Thyroid gland (tissue), 4 donors: ENCODE measurements around the gene RGS19. TPM values are rescaled to one million over a fixed set of nuclear protein-coding genes. Genes with fewer than 3 reads are reported as not detected.

Experiments
- DNase-seq, 2 donors: peaks; one replicate each; pipeline ENCODE4 v3.0.0-alpha.2; 2019
- H3K27ac ChIP-seq, 3 donors: fragments of 200-600 bp; sonication (generic); 1 replicate in 2 of 3; 2 replicates in 1 of 3; pipeline ENCODE4 v1.5.1; 2016 to 2019; ENCODE audit warnings: mild to moderate bottlenecking in 1 of 3, moderate library complexity in 1 of 3
- H3K27me3 ChIP-seq: fragments of 200-600 bp; sonication (generic); one replicate; pipeline ENCODE4 v1.5.1; 2019
- H3K36me3 ChIP-seq, 2 donors: fragments of 200-600 bp; sonication (generic); one replicate each; pipeline ENCODE4 v1.5.1; 2016 to 2019
- H3K4me1 ChIP-seq, 2 donors: fragments of 200-600 bp; sonication (generic); one replicate each; pipeline ENCODE4 v1.5.1; 2017 to 2019
- H3K4me3 ChIP-seq, 3 donors: fragments of 200-600 bp; sonication (generic); replicated peaks in 1 of 3; 1 replicate in 2 of 3; 2 replicates in 1 of 3; pipeline ENCODE4 v1.5.1; 2016; ENCODE audit warnings: mild to moderate bottlenecking in 1 of 3
- H3K9me3 ChIP-seq: fragments of 200-600 bp; sonication (generic); one replicate; pipeline ENCODE4 v1.5.1; 2017
- CTCF ChIP-seq, 6 experiments: fragments of 200-600 bp in 3 of 6; fragments of 450-650 bp in 3 of 6; sonication (generic) in 3 of 6; IDR thresholded peaks; one replicate each; pipeline ENCODE4 v1.5.1; 2016 to 2019; ENCODE audit warnings: antibody characterized with exemption in 6 of 6, mild to moderate bottlenecking in 2 of 6, inconsistent platforms in 1 of 6, moderate library complexity in 1 of 6
- POLR2A ChIP-seq, 2 donors: fragments of 450-650 bp; IDR thresholded peaks; one replicate each; pipeline ENCODE4 v1.6.1; 2017; ENCODE audit warnings: antibody characterized with exemption in 2 of 2, mild to moderate bottlenecking in 2 of 2, moderate library complexity in 1 of 2
- WGBS, 2 donors: methylation state at CpG; one replicate each; pipeline ENCODE4 v1.1.5; 2017; 5-methylcytosine and 5-hydroxymethylcytosine counted together
- intact Hi-C: fragments of 100-400 bp; cut with DNase I; formaldehyde crosslinking; loops from one replicate; pipeline ENCODE4 v1.15.1; 2023
- total RNA-seq, 4 donors: library from RNA; depleted of rRNA; stranded (reverse); fragments of >200 nt; gene quantifications; one replicate each; pipeline ENCODE4 v1.2.3, GENCODE V29; 2016

The RGS19 gene
- total RNA-seq, 4 donors from 2014 or later: 10.5 to 17.2 (median 13.4) TPM

GRCh38 chr20:64116541-64117431 lies 37.5 kb upstream of the RGS19 start:
- Histone ChIP-seq H3K36me3 (no peaks in the 10 kb centered on the region), H3K27me3 (no peaks in the 10 kb centered on the region), H3K27ac (no peak overlapping the region), H3K4me3 (no peak overlapping the region), H3K4me1 (no peaks in the 10 kb centered on the region), H3K9me3 (no peaks in the 10 kb centered on the region)
- no peak for DNase-seq
- intact Hi-C loops: no loop called here
- 83 to 88% methylated on average over 10 to 16 of the region's 17 CpGs for WGBS, 2 donors
- no peak for TF ChIP-seq POLR2A (IDR thresholded peaks at IDR 0.05)
- no peak for TF ChIP-seq CTCF (IDR thresholded peaks at IDR 0.05)

DNA sequence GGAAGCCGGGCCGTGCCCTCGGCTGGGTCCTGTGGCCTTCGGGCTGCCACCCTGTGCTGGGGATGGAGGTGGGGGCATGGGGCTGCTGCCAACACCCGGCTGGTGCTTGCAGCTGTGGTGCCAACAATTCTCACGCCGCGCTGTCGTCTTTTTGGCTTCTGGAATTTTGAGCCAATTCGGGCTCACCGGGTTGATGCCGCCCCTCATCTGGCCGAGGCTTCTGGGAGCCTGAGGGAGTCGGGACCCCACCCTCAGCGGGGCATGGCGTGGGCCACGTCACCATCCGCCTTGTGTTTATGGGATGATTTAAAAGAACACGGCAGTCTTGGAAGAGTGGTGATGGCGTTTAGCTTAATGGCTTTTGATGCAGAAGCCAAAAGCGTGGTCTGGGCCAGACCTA lies 36.7 kb upstream of the RGS19 start:
- intact Hi-C loops: no loop called here
- 85 to 89% methylated on average over 10 to 17 of the region's 21 CpGs for WGBS, 2 donors
- Histone ChIP-seq H3K4me1 (no peaks in the 10 kb centered on the region), H3K9me3 (no peaks in the 10 kb centered on the region), H3K27me3 (no peaks in the 10 kb centered on the region), H3K36me3 (no peaks in the 10 kb centered on the region), H3K4me3 (no peak overlapping the region), H3K27ac (no peak overlapping the region)
- TF ChIP-seq POLR2A (IDR thresholded peaks at IDR 0.05) (no peak), CTCF (IDR thresholded peaks at IDR 0.05) (no peak)
- DNase-seq: no peak

DNA sequence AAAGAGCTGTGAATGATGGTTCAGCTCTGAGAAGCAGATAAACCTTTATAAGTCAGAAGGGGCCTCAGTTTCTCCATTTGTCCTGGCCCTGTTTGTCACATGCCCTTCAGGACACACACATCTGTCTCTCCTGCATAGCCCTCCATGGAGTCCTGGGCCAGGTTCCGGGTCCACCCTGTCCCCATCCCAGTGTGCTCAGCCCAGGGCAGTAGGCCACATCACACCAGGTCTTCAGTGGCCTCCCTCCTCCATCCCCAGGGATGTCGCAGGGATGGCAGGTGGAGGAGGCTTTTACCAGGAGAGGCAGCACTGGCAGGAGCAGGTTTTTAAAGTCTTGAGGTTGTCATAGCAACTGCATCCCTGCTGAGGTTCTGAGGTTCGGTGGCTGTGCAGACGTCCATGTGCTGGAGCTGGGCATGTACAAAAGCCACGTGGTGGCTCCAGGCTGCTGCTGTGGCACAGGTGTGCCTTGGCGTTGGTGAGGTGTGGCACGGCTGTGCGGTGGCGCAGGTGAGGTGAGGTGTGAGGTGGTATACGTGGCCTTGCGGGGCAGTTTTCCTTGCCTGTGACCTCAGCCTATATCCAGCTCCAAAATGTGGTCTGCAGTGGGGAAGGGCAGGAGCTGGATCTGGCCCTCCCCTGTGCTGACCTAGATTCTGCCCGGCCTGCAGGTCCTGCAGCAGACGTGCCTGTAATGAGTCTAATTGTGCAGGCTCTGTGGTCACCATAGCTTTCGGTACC lies 36.0 kb upstream of the RGS19 start:
- WGBS, 2 donors: 83 to 88% methylated on average over 12 to 14 of the region's 14 CpGs
- Histone ChIP-seq H3K9me3 (no peaks in the 10 kb centered on the region), H3K27me3 (no peaks in the 10 kb centered on the region), H3K4me1 (no peaks in the 10 kb centered on the region), H3K27ac (no peak overlapping the region), H3K36me3 (no peaks in the 10 kb centered on the region), H3K4me3 (no peak overlapping the region)
- no peak for TF ChIP-seq POLR2A (IDR thresholded peaks at IDR 0.05)
- no peak for TF ChIP-seq CTCF (IDR thresholded peaks at IDR 0.05)
- DNase-seq: no peak
- intact Hi-C loops: no loop called here

GRCh38 chr20:64114356-64114971 lies 35.1 kb upstream of the RGS19 start:
- TF ChIP-seq POLR2A (IDR thresholded peaks at IDR 0.05): no peak
- TF ChIP-seq CTCF (IDR thresholded peaks at IDR 0.05): no peak
- Histone ChIP-seq H3K27me3 (no peaks in the 10 kb centered on the region), H3K27ac (no peak overlapping the region), H3K4me3 (no peak overlapping the region), H3K4me1 (no peaks in the 10 kb centered on the region), H3K36me3 (no peaks in the 10 kb centered on the region), H3K9me3 (no peaks in the 10 kb centered on the region)
- DNase-seq: no peak
- 66 to 79% methylated on average over 9 to 14 of the region's 14 CpGs for WGBS, 2 donors
- intact Hi-C loops: no loop called here
